IPS-18c (cell line): ENCODE results near the gene CPNE1.
"Not testable (repeated sequence)": the region's sequence is repeated elsewhere in the genome, so short reads cannot be mapped to it uniquely, and the experiment has no call there.

Experiments
- H3K4me3 ChIP-seq: 2 replicates; pipeline ENCODE4 v1.7.0; 2013; ENCODE audit warnings: low read depth, mild to moderate bottlenecking, low read length, moderate library complexity; ENCODE audit not compliant: insufficient read depth
- H3K9me3 ChIP-seq: one replicate; pipeline ENCODE4 v1.6.1; 2013; ENCODE audit warnings: mild to moderate bottlenecking, low read length, moderate library complexity; ENCODE audit not compliant: control insufficient read depth, insufficient read depth

The CPNE1 gene

DNA sequence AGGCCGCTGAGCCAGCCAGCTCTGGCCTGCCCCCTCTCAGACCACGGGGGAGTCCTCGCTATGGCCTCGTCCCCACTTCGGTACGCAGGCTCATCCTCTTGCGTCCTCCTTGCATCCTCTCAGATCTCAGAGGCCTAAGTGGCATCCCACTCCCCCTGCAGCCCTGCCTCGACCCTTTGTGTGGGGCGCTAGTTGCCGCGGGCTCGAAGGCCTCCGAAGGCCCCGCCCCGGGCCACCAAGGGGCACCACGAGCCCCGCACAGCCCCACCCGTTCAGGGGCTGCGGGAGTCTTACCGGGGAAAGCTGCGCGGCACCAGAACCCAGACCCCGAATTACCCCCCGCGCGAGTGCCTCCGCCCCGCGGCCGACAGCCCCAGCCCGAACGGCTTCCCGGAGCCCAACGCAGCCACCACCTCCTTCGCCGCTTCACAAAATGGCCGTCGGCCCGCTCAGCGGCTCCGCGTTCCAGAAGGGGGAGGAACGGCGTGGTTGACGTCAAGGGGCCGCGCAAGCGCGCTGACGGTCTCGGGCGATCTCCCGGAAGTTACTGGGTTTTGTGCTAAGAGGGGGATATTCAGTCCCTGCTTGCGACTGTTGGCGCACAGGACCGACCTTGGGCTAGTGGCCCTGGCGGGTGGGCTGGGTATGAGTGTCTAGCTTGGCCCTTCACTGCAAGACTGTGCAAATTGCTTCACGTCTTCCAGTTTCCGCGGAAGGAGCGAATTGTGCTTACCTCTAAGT, at the start of gene CPNE1, which contains the start of gene RBM12:
Gene CPNE1 (minus strand): TSS at position 435 of the 741 bp plus-strand sequence. CDS start 31,977 bp downstream, outside the sequence.
Gene RBM12 (minus strand): TSS at position 435 of the 741 bp plus-strand sequence. CDS start 9,578 bp downstream, outside the sequence.
- peak within 1 kb of the TSS; percentile 84 for H3K4me3 ChIP-seq
- H3K9me3 ChIP-seq = no peaks in the 10 kb centered on the region

DNA sequence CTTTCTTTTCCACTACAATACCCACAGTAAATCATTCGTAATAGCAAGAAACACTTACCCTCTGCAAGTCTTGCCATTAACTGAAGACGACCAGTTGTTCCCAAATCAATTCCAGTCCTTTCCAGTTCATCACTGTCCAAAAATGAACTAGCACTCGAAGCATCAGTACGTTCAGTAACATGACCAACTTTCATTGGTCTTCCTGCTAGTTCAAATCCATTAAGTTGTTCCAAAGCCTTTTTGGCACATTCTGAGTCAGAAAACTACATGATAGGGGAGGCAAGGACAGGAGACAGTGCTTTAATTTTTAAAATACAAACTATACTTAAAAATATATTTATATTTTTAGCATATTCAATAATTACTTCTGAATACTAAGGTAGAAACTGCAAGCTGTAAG, 49.4 kb upstream of the CPNE1 start:
- no peak overlapping the region for H3K4me3 ChIP-seq
- no peaks in the 10 kb centered on the region for H3K9me3 ChIP-seq

DNA sequence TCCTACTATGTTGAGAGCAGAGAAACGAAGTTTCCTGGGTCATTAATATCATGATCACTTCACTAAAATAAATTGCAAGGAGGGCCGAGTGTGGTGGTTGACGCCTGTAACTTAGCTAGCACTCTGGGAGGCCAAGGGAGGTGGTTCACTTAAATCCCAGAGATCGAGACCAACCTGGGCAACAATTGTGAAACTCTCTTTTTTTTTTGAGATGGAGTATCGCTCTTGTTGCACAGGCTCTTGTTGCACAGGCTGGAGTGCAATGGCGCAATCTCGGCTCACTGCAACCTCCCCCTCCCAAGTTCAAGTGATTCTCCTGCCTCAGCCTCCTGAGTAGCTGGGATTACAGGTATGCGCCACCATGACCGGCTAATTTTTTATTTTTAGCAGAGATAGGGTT, 48.4 kb upstream of the CPNE1 start:
- not testable (repeated sequence) for H3K4me3 ChIP-seq, H3K9me3 ChIP-seq

DNA sequence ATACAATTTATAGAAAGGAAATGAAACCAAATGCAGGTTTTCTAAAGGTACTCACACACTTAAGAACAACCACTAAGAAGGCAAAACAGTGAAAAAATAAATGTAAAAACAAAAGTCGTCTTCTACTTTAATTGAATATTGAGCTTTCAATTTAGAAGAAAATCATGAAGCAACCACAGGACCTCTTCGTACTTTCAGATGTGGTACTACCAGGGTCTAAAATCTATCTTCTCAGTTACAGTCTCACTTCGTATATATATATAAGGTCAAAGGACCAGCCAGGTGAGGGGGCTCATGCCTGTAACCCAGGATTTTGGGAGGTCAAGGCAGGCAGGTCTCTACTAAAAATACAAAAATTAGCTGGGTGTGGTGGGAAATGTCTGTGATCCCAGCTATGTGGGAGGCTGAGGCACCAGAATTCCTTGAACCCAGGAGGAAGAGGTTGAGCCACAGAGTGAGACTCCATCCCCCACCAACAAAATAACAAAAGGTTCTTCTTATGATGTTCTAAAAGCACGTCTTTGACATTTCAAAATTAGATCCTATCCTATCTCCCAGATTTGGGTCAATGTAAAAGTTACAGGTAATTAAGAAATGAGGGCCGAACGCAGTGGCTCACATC, 47.0 kb upstream of the CPNE1 start:
- Histone ChIP-seq H3K9me3 (no peaks in the 10 kb centered on the region), H3K4me3 (no peak overlapping the region)

DNA sequence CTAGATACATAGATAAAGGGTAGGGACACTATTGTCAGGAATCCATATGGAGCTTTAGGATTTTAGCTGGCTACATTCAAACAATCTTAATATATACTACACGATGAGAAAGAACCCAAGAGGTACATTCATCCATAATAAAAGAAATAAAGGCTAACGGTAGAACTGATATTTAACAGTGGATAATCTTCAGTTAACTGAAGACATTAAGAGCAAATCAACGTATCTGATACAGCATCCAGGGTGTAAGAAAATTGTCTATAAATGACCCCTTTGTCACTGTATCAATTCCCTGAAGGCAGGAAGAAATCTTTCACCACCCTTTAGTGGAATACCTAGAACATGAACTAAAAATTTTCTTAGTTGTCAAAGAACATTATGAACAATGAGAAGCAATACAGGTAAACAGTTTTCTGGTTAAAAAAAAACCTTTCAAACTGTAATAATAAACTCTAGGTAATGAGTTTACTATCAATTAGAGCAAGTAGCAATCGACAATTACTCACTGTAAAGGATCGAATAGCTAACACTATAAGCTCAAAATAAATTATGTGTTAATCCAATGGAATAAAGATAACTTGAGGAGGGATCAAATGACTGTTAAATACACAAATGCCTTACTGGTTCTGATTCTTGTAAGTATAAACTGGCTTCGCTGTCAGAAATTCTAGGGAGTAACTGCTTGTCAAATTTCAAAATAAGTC, 46.3 kb upstream of the CPNE1 start:
- H3K9me3 ChIP-seq = no peaks in the 10 kb centered on the region

DNA sequence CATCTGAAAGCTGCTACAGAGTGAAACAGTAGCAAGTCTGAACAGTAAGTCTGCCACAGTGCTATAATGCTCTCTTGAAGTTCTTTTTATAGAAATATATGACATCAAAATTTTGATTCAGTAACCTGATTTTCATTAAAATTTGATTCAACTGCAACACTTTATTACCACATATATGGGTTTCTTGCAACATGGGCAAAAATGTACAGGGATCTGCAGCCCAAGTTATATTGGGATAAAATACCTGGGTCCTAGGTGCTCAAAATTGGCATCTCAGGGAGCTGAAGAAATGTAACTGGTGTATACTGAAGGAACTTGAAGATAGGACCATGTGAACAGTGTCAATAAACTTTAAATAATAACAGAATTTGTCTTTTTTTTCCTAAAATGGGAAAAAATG, 45.3 kb upstream of the CPNE1 start:
- Histone ChIP-seq H3K4me3 (no peak overlapping the region), H3K9me3 (no peaks in the 10 kb centered on the region)

More for the DNA sequence above, 46.3 kb upstream of the CPNE1 start:
- H3K4me3 ChIP-seq = no peak overlapping the region

DNA sequence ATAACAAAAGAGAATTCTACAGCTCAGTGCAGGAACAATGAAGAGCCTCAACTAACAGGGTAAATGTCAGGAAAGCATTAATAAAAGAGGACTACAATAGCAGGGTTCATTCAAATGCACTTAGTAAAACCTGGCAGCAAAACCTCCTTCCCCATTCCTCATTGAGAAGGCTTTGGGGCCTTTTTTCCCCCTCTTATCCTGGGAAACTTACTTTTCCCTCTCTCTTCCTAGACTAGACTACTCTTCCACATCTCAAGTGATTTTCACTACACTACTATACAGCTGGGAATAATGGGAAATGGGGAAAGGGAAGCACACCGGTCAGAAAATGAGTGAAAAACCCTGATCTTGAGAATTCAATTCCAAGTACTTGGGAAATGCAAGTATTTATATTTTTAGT, 44.6 kb upstream of the CPNE1 start:
- Histone ChIP-seq H3K9me3 (no peaks in the 10 kb centered on the region), H3K4me3 (no peak overlapping the region)

DNA sequence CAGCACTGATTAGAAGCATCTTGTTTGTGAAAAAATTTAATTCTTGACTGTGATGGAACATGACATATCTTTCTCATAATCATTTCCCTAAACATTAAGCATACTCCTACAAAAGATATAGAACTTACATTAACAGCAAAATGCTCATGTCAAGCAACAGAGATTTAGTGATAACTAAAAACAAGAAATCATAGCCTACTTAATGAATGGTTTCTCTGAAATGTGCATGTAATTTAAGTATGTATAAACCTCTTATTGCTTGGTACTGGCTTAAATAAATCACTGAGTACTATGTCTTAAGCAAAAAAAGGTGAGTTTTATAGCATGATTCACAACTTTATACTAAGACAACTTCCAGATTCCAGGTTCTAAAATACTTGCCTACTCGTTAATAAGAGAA, 43.8 kb upstream of the CPNE1 start:
- no peak overlapping the region for H3K4me3 ChIP-seq

DNA sequence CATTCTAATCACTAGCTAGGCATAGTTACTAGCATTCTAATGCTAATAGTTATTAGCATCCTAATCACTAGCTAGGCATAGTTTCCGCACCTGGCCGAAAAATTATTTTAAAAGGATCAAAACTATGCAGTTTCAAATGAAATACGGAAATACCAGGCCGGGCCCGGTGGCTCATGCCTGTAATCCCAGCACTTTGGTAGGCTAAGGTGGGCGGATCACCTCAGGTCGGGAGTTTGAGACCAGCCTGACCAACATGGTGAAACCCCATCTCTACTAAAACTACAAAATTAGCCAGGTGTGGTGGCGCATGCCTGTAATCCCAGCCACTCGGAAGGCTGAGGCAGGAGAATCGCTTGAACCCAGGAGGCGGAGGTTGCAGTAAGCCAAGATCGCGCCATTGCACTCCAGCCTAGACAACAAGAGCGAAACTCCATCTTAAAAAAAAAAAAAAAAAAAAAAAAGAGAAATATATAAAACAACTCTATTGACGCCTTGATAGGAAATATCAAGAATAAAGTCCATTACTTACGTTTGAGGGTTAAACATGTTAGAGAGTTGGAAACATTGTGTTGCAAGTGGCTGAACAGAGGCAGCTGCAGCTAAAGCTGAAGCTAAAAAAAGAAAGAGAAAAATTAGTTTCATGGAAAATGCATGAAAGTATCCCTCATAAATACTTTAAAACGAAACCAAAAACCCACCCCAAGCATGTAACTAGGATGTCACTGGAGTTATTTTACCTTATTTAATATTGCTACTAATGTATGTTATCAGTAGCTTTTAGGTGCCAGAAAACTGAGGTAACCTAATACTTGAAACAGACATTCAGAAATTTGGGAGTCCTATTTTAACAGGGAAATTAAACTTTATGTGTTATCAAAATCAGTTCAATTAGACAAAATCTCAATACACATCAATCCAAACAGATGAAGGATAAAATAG, 42.2 kb upstream of the CPNE1 start:
- not testable (repeated sequence) for H3K9me3 ChIP-seq, H3K4me3 ChIP-seq

More for the DNA sequence above, 43.8 kb upstream of the CPNE1 start:
- H3K9me3 ChIP-seq = no peaks in the 10 kb centered on the region

DNA sequence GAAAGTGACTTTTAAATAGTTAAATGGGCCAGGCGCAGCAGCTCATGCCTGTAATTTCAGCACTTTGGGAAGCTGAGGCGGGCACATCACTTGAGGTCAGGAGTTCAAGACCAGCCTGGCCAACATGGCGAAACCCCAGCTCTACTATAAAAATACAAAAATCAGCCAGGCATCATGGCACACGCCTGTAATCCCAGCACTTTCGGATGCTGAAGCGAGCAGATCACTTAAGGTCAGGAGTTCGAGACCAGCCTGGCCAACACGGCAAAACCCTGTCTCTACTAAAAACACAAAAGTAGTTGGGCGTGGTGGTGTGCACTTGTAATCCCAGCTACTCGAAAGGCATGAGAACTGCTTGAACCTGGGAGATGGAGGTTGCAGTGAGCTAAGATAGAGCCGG, 41.2 kb upstream of the CPNE1 start:
- not testable (repeated sequence) for H3K4me3 ChIP-seq, H3K9me3 ChIP-seq

DNA sequence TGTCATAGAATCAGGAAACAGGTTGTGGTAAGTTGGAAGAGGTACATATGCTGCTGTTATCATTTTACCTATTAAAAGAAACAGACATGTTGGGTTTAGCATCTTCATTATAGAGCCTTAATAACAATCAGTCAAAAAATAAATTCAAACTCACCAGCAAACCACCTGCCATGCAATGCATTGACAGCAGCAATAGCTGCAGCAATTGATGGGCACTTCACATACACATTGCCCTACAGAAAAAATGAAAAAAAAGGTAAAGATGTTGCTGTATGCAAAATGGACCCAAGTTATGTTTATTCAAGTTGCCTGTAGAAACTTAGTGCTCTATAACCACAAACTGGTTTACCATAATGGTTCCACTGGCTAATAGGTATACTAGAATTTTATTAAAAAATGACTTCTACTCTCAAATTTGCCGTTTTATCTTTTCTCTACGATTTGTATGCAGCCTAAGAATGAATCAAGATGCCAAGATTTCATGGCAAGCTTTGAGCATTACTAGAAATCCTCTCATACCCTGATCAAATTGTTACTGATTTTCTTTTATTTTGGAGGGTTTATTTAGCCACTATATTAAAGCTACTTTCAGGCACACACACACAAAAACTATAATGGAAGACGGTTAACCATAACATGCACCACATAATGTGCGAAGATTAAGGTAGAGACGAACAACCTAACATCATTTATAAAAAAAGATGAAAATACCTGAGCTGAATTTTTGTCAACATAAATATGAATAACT, 40.0 kb upstream of the CPNE1 start:
- no peaks in the 10 kb centered on the region for H3K9me3 ChIP-seq
- no peak overlapping the region for H3K4me3 ChIP-seq

DNA sequence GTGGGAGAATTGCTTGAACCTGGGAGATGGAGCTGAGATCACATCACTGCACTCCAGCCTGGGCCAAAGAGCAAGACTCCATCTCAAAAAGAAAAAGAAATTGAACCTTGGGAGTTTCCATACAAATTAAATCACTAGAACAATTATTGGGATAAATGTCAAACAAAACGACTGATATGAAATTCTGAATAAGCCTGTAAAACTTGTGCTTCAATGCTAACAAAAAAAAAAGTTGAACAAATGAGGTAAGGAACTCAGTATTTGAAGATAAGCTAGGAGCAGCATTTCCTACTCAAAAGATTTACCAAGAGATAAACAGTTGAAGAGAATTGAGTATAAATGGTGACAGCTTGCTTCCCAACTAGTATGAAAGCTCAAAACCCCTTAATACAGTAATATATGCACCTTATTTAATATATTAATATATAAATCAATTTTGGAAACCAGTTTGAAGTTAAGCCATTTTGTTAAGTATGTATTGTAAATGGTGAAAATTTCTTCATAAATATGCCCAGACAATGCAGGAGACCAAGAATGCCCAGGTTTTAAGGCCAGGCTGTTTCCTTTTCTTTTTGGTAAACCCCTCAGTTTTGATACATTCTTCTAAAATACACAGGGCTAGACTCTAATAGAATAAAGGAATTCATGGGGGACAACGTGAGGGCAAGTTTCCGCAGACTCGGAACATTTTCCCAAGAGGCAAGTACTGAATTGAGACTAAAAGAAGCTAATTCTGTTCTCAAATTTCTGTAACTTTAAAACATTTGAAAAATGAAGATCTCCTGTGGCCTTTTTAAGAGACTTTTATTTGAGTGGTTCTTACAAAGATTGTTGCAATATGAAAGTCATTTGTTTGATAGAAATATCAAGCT, 38.4 kb upstream of the CPNE1 start:
- H3K4me3 ChIP-seq = no peak overlapping the region
- no peaks in the 10 kb centered on the region for H3K9me3 ChIP-seq

DNA sequence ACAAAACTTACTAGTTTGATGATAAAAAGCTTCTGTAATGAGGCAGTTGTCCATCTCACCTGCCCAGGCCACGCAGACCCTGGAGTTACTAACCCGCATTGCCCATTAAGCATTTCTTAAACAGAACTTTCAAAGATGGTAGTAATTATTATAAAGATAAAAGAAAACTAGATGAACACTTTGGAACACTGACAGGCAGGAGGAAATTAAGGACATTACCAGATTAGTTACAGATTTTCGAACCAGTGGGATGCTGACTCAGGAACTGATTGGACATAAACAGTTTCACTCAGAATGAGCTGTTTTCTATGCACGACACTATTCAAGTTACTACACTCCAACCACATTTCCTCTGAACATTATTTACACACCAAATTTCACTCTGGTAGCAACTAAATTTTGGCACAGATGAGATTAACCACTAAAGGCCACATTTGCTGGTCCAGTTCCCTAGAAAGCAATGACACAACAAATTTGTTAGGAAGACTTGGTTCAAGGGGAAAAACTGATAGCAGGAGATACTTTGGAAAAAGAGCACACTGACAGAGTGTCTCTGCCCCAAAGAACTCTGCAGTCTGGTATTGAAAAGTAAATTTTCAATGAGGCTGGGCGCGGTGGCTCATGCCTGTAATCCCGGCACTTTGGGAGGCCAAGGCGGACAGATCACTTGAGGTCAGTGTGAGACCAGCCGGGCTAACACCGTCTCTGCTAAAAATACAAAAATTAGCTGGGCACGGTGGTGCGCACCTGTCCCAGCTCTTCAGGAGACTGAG, 37.5 kb upstream of the CPNE1 start:
- Histone ChIP-seq H3K4me3 (no peak overlapping the region), H3K9me3 (no peaks in the 10 kb centered on the region)

DNA sequence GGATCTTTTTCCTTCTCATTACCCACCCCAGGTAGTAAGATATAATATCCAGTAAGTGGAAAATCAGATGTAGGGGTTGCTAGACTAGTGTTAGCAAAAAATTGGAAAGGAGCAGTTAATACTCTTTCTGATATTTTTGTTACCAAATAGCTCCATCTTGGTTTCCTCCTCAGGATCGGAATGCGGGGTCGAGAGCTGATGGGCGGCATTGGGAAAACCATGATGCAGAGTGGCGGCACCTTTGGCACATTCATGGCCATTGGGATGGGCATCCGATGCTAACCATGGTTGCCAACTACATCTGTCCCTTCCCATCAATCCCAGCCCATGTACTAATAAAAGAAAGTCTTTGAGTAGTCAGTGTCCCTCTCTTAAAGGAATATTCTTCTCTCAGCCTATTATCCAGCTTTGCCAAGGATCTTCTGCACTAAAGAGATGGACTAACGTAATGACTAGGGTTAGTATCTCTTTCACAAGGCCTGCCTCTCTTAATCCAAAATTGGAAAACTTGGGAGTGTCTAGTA, 36.0 kb upstream of the CPNE1 start:
- Histone ChIP-seq H3K4me3 (no peak overlapping the region), H3K9me3 (no peaks in the 10 kb centered on the region)
